ENCODE data around the gene NDUFA8. TPM values are rescaled to one million over a fixed set of nuclear protein-coding genes. Genes with fewer than 3 reads are reported as not detected.

NDUFA8 gene
- polyA plus RNA-seq = 10 to 100 TPM; 44.4 to 99.1 (median 76.9) TPM

DNA sequence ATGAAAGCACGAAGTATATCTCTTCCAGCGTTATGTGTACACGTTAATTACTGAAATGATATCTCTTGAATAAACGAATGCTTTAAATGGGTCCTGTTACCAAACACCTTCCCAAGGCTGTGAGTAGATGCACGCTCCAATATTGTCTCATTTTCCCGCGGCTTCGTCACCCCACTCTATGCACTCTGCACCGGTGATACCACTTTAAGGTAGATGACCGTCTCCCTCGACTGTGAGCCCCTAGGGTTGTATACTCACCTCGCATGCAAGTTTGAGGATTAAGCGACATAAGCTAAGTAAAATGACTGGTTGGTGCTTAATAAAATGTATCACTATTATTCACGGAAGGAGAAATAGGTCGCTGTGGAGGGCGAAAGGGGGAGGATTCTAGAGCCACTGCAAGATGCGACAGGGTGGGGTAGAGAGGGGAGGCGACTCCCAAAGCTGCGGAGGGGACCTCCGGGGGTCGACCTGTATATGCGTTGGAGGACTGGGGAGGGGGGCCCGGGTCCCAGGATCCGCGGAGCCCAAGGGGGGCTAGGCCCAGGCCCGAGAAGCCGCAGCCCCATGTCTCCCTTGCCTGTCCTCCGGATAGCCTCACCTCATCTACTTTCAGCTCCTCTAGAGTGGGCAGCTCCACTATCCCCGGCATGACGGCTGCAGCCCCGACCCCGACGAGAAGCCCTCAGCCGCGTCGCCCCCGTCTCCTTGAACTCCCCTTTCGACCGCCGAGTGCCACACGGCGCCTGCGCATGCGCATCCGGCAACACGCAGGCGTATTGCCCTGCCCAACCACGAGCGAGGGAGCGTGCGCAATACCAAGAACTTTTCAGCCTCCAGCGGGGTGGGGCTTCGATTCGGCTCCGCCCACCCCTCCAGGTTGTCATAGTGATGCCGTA, at the start of gene NDUFA8, which contains the start of gene MORN5:
NDUFA8 (minus strand) TSS at position 754 of the 899 bp plus-strand sequence; CDS start at position 652, 102 bp downstream.
MORN5 (plus strand) TSS at position 883 of the 899 bp plus-strand sequence. CDS start 65 bp downstream, outside the sequence.
- WGBS, 3 donors = 0 to 1% (median 1%) methylated on average over 50 to 56 of the region's 56 CpGs
- no peak within 1 kb of the TSS for H3K27ac ChIP-seq (ENCODE audit: low read depth, low read length)

DNA sequence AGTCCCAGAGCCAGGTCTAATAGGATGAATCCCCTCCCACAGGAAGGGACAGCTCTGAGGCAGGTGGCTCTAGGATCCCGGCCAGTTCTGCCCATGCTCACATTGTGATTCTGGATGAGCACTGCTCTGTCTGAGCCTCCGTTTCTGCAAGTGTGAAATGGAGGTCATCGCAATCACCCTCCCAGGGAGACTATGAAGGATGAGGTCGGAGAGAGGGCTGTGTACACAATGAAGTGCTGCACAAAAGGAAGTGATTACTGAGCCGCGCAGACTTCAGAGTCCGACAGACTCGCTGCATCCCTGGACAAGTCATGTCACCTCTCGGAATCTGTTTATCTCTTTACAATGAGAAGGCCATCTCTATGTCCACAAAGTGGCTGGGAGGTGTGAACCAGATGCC, 47.5 kb upstream of the NDUFA8 start:
- 41 to 83% (median 79%) methylated on average over 9 of the region's 9 CpGs for WGBS, 3 donors
- H3K27ac ChIP-seq (ENCODE audit: low read depth, low read length) = no peak overlapping the region

DNA sequence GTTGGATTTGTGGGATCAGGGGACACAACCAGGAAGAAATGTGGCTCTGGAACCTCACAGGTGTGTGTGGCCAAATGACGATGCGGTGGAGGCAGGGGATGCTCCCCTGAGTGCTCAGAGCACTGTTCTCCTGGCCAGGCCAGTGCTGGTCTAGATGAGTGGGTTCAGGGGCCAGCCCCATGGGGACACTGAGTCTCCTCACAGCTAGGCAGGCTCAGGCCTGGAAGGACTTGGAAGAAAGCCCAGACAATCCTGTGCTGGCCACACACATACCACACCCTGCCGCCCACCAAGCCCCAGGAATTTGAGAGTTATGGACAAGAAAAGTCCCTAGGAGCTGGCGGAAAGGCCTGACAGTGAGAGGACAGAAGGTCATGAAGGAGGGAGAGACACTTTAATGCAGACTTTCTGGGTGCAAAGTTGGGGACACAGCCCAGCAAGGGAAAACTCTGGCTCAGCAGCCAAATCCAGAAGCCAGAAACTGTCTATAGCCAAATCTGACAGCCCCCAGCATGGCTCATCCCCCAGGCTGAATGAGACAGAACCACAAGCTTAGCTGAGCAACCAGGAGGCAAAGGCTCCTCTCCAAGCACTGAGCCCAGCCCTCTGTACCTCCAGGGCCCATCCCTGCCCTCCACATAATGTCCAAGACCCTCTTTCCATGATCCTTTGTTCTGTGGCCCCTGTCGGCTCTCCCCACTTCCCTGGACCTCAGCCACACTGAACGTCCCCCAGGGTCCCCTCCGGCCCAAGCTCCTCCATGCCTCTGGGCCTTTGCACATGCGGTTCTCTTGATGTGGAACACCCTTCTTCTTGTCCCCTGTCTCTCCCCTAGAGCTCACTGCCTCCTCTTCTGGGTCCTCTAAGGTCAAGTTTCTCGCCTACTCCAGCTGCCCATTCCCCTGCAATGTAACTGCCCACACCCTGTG, 46.8 kb upstream of the NDUFA8 start:
- H3K27ac ChIP-seq (ENCODE audit: low read depth, low read length) = no peak overlapping the region
- 76 to 79% (median 77%) methylated on average over 9 of the region's 9 CpGs for WGBS, 3 donors

DNA sequence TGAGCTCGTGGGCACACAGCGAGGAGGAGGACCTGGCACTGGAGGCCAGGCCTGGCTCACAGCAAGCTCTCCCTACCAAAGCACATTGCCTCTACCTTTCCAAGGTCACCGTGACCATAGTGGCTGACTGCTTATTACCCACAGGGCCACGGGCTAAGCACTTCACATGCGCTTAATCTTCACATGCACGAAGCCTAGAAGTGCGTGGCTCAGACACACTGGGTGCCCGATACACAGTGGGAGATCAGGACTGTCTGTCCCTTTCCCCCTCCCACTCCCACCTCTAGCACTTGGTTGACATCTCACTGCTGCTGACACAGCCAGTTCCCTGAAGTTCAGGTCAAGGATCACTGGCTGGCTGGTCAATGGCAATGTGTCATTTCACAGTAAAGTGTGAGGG, 45.6 kb upstream of the NDUFA8 start:
- whole genome bisulfite sequencing, 3 donors = 80 to 96% (median 94%) methylated on average over 8 of the region's 8 CpGs
- H3K27ac ChIP-seq (ENCODE audit: low read depth, low read length) = no peak overlapping the region

DNA sequence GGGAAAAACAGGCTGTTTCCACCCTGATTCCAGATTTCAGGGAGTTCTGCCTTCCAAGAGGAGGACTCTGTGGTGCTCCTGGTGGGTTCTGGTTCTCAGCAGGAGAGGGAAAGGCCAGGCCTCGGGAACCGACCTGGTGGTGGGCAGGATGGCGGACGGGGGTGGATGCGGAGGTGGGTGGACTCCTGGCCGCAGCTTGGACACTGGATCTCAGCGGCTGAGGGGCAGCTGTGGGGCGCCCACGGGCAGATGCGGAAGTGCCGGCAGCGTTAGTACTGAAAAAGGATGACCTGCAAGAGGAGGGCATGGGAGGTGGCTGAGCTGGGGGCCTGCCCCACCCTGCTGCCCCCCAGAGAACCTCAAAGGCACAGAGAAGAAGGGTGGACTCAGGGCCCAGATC, 44.9 kb upstream of the NDUFA8 start:
- 81 to 89% (median 84%) methylated on average over 12 of the region's 12 CpGs for WGBS, 3 donors
- no peak overlapping the region for H3K27ac ChIP-seq (ENCODE audit: low read depth, low read length)

DNA sequence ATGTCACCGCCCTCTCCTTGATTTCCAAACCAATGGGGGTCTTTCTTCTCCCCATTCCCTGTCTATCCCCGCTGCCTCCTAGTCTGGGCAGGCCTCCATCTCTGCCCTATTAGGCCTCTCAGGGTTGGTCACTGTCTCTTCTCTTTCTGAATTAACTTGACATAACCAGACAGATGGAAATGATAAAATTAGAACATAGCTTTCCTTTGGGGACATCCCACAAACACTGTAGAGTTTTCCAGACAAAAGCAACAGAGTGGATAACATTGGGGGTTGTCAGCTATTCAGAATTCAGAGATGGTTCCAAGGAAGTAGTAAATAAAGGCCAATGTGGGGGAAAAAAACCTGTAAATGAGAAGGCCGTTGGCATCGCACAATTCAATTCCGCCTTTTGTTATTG, 44.5 kb upstream of the NDUFA8 start:
- no peak overlapping the region for H3K27ac ChIP-seq (ENCODE audit: low read depth, low read length)
- 85 to 89% (median 87%) methylated on average over 5 of the region's 5 CpGs for WGBS, 3 donors

DNA sequence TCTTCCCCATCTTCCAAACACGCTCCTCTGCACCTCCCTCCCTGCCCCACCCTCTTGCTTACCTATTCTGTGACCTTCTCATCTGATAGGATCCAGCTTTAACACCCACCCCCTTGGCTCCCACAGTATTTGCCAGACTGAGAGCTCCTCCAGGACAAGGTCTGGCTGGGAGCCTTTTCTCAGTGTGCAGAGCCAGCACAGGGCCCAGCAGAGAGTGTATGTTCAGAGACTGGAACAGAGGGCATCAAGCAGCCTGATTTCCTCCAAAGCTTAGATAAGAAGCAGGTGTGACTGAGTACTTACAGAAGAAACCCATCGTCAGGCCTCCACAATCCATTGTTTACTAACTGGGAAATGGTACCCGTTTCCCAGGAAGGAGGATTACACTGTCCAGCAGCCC, 42.5 kb upstream of the NDUFA8 start:
- H3K27ac ChIP-seq (ENCODE audit: low read depth, low read length) = no peak overlapping the region
- WGBS, 3 donors = 52 to 85% (median 80%) methylated on average over 3 of the region's 3 CpGs

DNA sequence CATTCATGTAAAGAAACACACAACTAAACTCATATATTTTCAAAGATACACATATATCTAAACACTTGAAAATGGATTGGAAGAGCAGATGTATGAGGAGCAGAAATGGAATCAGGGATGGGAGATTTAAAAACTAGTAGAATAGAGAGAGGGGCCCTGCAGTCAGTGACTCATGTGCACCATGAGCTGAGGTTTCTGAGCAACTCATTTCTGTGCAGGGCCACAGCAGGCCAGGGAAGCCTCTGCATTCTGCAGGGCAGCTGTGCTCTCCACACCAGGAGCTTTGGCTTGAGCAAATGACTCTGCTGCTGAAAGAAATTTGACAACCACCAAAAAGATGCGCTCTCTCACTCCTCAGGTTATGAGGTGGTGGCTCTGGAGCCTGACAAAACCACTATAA, 42.1 kb upstream of the NDUFA8 start:
- 88 to 100% (median 91%) methylated on average over 1 of the region's 1 CpG for WGBS, 3 donors
- no peak overlapping the region for H3K27ac ChIP-seq (ENCODE audit: low read depth, low read length)

DNA sequence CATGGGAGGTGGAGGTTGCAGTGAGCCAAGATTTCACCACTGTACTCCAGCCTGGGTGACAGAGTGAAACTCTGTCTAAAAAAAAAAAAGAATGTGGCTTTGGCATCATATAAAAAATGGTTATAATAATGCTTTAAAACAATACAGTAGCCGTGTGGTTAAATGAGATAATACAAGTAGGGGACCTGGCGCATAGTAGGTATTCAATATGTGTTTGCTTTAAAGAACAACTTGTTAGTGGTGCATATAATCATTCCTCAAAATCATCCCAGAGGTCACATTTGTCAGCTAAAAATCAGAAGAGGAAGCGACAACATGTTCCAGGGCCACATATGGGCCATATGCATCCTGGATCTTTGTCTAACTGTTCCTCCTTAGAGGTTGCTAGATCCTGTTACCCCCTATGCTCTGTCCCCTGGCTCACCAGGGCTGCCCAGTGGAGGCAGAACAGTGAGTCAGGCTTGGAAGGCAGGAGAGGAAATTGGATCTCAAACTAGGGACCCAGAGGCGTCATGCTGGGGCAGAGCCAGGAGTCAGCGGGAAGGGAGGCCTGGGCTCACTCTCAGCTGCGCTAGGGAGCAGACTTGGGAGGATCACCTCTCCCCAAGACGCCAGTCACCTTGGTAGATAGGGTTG, 41.5 kb upstream of the NDUFA8 start:
- no peak overlapping the region for H3K27ac ChIP-seq (ENCODE audit: low read depth, low read length)
- whole genome bisulfite sequencing, 3 donors = 66 to 78% (median 69%) methylated on average over 7 of the region's 7 CpGs

DNA sequence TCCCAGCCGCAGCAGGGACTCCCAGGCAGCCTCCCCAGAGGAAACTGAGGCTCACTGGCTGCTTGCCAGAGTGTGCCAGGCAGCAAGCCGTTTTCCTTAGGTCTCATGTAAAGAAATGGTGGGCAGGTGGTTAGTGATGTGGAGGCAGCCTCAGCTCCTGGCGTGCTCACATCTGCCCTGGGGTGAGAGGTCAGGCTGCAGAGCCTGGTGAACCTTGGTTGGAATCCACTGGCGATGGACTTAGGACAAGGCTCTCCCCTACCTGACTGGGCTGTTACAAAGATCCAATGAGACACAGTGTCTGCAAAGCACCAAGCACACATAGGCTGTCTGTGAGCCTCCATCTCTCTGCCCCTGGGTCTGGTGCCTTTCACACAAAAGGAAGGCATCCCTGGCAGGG, 38.3 kb upstream of the NDUFA8 start:
- WGBS, 3 donors = 64 to 79% (median 76%) methylated on average over 4 of the region's 4 CpGs
- H3K27ac ChIP-seq (ENCODE audit: low read depth, low read length) = no peak overlapping the region

DNA sequence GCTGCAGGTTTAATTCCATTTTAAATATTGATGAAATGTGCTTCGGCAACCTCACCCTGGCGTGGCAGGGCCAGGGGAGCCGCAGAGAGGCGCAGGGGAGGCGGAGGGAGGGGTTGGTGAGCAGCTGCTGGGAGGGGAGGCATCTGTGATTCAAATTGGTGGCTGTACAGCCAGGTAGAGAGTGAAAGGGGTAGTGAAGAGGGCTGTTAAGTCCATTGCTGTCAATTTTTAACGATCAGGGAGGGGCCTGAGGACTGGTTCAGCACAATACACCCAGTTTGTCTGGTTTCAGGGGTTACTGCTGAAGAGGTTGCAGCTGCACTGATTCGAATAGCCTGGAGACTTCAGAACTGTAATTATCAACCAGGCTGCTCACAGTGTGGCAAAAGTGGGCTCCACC, 37.8 kb upstream of the NDUFA8 start:
- H3K27ac ChIP-seq (ENCODE audit: low read depth, low read length) = no peak overlapping the region
- WGBS, 3 donors = 35 to 71% (median 63%) methylated on average over 7 of the region's 7 CpGs

DNA sequence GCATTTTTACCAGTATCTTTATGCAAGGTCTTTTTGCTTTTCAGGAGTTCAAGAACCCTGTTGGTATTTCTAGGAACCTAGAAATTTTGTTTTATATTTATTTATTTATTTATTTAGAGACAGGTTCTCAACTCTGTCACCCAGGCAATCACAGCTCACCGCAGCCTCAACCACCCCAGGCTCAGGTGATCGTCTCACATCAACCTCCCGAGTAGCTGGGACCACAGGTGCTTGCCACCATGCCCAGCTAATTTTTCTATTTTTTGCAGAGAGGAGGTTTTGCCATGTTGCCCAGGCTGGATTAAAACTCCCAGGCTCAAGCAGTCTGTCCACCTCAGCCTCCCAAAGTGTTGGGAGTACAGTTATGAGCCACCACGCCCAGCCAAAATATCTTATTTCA, 36.3 kb upstream of the NDUFA8 start:
- H3K27ac ChIP-seq (ENCODE audit: low read depth, low read length) = no peak overlapping the region
- 82 to 94% (median 89%) methylated on average over 4 of the region's 4 CpGs for WGBS, 3 donors

DNA sequence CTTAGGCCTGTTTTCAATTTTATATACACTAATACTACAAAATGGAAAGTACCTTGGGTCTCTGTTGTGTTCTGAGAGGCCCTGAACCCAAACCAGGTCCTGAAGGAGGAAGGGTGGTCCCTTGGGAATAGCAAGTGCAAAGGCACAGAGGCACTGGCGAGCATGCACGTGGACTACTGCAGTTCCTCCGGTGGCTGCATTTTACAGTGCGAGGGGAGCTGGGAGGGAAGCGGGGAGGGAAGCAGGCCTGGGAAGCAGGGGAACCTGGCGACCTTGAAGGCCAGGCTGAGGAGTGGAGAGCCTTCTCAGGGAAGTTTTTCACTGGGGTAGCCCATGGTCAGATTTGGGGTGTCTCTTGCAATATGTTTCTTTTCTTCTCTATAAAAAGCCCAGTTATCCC, 34.1 kb upstream of the NDUFA8 start:
- WGBS, 3 donors = 70 to 93% (median 72%) methylated on average over 6 of the region's 6 CpGs
- no peak overlapping the region for H3K27ac ChIP-seq (ENCODE audit: low read depth, low read length)

DNA sequence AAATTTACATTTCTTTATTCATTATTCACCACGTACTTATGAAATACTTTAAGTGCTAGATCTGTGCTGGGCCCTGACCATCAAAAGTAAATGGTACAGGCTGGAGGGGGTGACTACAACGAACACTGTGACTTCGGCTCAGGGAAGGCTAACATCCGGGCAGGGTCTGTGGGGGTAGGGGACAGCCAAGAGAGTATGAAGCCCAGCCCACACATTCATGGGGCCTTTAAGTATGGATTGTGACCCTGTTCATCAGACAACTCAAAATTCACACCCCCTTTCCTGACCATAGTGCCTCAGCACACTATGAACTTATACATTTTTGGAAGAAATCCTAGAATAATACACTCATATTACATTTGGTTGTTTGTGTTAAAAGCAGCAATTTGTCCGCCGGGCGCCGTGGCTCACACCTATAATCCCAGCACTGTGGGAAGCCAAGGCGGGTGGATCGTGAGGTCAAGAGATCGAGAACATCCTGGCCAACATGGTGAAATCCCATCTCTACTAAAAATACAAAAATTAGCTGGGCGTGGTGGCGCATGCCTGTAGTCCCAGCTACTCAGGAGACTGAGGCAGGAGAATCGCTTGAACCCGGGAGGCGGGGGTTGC, 33.4 kb upstream of the NDUFA8 start:
- no peak overlapping the region for H3K27ac ChIP-seq (ENCODE audit: low read depth, low read length)
- 81 to 83% (median 81%) methylated on average over 16 of the region's 16 CpGs for WGBS, 3 donors

DNA sequence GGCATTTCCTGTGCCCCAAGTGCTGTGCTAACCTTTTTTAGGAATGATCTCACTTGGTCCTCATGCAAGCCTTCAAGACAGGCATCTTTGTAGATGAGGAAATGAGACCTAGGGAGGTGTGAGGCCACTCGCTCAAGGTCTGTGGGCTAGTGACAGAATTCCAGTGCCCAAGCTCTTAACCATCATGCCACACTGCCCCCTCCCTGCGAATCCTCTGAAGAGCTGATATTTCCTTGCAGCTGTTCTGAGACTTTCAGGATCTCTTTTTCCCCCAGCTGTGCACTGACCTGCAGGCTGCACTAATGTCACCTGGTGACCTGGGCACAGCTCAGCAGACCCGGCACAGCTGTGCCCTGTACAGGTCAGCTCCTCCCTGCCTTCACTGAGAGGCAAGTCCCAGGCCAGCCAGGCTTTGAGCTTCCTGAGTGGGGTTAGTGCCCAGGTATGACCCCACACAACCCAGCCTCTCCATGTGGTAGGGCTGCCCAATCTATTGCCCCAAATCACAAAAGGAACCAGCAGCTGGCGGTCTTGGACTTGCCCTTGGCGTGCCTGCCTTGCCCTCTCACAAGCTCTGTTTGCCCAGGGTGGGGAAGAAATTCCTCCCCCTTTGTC, 32.8 kb upstream of the NDUFA8 start:
- no peak overlapping the region for H3K27ac ChIP-seq (ENCODE audit: low read depth, low read length)
- 87 to 91% (median 87%) methylated on average over 5 of the region's 5 CpGs for WGBS, 3 donors

DNA sequence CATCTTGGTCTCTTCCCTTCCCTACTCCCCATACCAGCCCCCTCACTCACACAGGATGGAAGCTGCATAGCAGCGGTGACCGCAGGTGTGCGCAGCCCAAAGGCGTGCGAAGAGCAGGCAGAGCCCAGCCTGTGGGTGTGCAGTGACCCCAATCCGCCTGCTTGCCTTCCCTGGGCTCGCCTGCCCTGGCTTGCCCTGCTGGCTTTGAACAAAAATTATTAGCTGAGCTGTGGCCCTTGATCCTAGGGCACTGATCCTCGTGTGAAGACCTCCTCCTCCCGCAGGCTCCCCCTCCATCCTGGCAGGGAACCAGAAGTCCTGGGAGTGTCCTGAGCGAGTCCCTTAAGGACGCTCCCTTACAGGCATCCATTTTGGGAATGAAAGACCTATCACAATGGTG, 32.0 kb upstream of the NDUFA8 start:
- no peak overlapping the region for H3K27ac ChIP-seq (ENCODE audit: low read depth, low read length)
- 64 to 76% (median 75%) methylated on average over 11 of the region's 11 CpGs for WGBS, 3 donors

DNA sequence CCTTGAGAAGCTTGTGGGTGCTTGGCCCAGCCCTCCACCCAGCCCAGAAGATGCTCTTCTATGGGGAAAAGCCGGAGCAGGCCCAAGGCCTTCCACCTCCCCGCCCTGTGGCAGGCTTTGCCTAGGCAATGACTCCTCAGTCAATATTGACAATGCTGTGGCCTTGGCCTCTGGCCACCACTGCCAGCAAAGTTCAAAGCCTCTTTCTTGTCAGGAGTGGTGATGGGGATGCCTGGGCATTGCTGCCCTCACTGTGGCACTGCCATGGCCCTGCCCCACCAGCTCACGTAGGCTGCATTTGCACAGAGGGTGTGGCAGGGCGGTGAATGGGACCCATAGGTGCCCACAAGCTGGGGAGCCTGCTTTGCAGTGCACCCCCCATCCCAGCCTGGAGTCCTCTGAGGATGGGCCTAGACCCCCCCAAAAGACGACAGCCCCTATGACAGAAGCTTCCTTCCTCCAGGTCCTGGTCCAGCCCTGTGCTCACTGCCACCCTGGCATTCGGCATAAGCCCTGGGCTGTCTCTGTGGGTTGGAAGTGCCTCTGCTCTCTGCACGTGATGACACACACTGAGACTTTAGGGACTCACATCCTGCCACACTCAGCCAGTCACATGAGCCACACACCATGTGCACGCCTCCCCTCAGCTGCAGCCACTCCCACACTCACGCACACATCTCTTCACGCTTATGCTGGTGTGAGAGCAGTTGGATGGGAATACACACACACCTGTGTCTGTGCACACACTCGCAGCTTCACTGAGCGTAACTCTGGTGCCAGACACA, 31.2 kb upstream of the NDUFA8 start:
- 79 to 84% (median 84%) methylated on average over 12 of the region's 12 CpGs for WGBS, 3 donors
- no peak overlapping the region for H3K27ac ChIP-seq (ENCODE audit: low read depth, low read length)
